Esophagus muscularis mucosa (tissue), 4 donors: ENCODE measurements around the gene CCDC186.

ENCODE experiments used
- EP300 ChIP-seq: sonication (generic); formaldehyde crosslinking; IDR thresholded peaks from one replicate; pipeline ENCODE4 v1.6.1; 2017; ENCODE audit warnings: antibody characterized with exemption
- POLR2A ChIP-seq: fragments of 450-650 bp; IDR thresholded peaks from one replicate; pipeline ENCODE4 v1.6.1; 2017; ENCODE audit warnings: antibody characterized with exemption, moderate library complexity, mild to moderate bottlenecking, low read depth
- POLR2AphosphoS5 ChIP-seq, 2 donors: sonication (generic); formaldehyde crosslinking; IDR thresholded peaks; one replicate each; pipeline ENCODE4 v1.6.1; 2017; ENCODE audit warnings: antibody characterized with exemption in 2 of 2
- TF ChIP-seq, protein P1 (sequence below), 3 experiments: fragments of 200-600 bp in 2 of 3; fragments of 450-650 bp in 1 of 3; sonication (generic) in 2 of 3; IDR thresholded peaks; one replicate each; pipeline ENCODE4 v1.5.1; 2017 to 2019; ENCODE audit warnings: antibody characterized with exemption in 3 of 3, mild to moderate bottlenecking in 2 of 3, moderate library complexity in 1 of 3

DNA sequence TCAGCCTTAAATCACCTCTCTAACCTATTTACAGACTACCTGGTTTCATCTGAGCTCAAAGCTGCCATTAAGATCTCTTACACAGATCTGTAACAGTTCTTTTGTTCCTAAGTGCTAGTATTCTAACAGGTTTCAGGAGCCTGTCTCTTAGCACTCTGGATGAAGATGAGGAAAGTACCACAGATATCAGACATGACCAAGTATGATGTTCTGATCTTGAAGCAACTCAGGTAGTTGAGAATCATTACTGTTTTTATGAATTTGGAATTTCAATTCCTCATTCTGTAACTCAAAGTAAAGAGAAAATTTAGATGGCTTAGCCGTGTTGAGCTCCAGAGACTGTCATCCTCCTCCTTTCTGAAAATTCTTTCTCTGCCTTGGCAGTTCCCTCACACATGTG lies 30.8 kb downstream of the CCDC186 start:
- TF ChIP-seq POLR2A (no peak), POLR2AphosphoS5 (IDR thresholded peaks at IDR 0.05) (no peak), EP300 (no peak)
- TF ChIP-seq, protein P1, sequence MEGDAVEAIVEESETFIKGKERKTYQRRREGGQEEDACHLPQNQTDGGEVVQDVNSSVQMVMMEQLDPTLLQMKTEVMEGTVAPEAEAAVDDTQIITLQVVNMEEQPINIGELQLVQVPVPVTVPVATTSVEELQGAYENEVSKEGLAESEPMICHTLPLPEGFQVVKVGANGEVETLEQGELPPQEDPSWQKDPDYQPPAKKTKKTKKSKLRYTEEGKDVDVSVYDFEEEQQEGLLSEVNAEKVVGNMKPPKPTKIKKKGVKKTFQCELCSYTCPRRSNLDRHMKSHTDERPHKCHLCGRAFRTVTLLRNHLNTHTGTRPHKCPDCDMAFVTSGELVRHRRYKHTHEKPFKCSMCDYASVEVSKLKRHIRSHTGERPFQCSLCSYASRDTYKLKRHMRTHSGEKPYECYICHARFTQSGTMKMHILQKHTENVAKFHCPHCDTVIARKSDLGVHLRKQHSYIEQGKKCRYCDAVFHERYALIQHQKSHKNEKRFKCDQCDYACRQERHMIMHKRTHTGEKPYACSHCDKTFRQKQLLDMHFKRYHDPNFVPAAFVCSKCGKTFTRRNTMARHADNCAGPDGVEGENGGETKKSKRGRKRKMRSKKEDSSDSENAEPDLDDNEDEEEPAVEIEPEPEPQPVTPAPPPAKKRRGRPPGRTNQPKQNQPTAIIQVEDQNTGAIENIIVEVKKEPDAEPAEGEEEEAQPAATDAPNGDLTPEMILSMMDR (IDR thresholded peaks at IDR 0.05) = no peak
